ENCODE results near the gene DTNB.
"Not testable (repeated sequence)": the region's sequence is repeated elsewhere in the genome, so short reads cannot be mapped to it uniquely, and the experiment has no call there.

Gene DTNB

DNA sequence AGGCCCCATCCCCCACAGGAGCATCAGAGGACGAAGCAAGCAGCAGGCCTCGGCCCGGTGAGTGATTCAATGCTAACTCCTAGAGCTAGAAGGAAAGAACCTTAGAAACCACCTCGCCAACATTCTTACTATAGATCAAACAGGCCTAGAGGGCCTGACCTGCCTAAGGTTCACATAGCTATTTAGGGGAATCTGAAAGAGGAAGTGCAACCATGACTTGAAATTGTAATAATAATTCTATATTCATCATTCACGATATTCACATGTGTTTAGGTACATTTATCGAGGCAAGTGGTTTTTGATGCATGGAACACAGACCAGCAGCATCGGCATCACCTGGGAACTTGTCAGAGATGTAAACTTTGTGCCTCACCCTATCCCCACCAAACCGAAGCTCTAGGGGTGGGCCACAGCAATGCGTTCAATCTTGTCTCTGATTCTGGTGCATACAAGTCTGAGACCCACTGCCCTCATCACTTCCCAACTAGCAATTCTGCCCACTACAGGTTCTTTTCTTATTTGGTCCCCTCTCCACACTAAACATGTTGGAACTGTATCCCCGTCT is 253.6 kb downstream of the DTNB start:
- no peak for DNase-seq
- in situ Hi-C loops (cut with HindIII; ENCODE audit: low pct_ligation_motif_present, low pct_unique_long_range_greater_than_20kb, low sequenced_read_pairs) = no loop called here

DNA sequence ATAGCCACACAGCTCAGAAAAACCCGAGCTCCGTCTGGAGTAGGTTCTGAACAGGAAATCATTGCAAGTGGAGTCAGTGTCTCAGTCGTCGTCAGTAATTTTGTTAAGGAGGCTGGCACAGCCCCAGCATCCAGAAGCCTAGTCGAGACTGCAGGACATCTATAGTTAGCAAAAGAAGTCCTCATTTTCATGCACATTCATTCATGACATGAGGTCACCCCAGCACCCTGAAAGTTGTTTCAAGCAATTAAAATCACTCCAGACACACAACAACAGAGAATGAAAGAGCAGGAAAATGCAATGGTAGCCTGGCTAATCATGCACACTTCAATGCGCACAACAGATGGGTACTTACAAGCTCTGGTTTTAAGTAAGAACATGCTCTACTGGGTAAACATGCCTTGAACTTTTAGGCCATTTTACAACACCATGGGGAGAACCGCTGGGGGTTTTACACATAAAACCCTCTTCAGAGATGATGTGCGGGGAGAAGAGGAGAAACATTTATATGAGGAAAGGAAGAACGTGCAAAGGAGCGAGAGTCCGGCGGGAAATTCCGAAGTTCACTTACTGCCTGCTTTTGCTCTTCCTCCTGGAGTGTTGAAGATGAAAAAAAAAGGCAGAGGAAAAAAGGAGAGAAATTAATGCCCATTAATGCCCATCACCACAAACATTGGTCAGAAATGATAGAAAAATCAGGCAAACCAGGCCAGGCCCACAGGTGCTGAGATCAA is 254.3 kb downstream of the DTNB start:
- in situ Hi-C loops (cut with HindIII; ENCODE audit: low pct_ligation_motif_present, low pct_unique_long_range_greater_than_20kb, low sequenced_read_pairs) = no loop called here
- no peak for DNase-seq

DNA sequence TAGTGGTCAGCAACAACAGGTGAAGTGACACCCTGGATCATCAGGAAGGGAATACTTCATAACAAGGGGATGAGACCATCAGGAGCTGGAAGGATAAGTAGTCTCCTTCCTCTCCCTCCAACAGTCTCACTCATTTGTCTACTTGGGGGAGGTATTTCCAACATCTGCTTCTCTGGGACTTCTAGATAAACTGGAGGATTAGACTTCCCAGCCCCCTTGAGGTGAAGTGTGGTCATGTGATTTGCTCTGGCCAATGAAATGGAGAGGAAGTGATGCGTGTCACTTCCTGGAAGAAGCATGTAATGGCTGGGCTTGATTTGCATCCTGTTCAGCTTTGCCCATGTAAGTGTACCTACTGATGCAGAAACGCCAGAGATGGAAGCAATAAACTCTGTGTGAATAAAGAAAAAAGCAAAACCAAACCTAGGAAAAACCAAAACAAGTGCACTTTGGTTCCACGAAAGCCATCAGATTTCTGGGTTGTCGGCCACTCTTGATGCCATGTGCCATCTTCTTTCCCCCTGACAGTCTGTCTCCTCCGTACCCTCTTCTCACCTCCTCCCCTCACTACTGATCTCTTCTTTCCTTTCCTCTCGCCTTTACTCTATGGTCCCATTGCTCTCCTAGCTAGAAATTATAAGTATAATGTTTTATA is 255.5 kb downstream of the DTNB start:
- in situ Hi-C loops (cut with HindIII; ENCODE audit: low pct_ligation_motif_present, low pct_unique_long_range_greater_than_20kb, low sequenced_read_pairs) = no loop called here
- DNase-seq = no peak

DNA sequence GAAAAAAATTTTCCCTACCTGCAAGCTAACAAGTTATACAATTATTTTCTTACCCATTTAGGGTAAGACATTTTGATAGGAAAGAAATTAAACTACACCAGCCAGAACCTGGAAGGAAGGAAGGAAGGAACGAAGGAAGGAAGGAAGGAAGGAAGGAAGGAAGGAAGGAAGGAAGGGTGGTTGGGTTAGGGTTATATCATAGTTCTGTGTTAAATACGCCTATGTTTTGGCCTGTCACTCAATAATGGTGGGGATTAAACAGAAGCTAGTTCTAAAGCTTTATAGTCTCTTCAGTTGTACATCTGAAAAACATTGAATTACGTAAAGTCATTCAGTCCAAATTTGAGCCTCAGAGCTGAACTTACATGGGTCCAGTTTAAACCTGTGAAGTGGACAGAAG is 256.7 kb downstream of the DTNB start:
- in situ Hi-C loops (cut with HindIII; ENCODE audit: low pct_ligation_motif_present, low pct_unique_long_range_greater_than_20kb, low sequenced_read_pairs) = no loop called here
- DNase-seq = no peak

DNA sequence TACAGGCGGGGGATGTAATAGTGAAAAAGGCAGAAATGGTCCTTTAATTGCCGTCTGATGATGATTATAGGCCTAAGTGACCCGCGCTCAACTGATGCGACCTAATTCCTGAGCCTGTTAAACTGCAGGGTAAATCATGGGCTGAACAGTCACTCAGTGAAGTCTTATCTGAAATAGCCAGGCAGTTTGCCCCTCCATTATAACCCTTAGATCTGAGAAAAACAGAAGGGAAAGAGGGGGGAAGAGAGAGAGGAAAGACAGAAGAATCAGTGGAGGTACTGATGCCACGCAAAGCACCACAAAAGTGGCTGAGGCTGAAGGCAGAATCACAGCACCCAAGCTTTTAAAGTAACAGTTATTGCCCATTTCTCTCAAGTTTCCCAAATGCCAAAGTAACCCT is 258.6 kb downstream of the DTNB start:
- in situ Hi-C loops (cut with HindIII; ENCODE audit: low pct_ligation_motif_present, low pct_unique_long_range_greater_than_20kb, low sequenced_read_pairs) = no loop called here
- DNase-seq = no peak

DNA sequence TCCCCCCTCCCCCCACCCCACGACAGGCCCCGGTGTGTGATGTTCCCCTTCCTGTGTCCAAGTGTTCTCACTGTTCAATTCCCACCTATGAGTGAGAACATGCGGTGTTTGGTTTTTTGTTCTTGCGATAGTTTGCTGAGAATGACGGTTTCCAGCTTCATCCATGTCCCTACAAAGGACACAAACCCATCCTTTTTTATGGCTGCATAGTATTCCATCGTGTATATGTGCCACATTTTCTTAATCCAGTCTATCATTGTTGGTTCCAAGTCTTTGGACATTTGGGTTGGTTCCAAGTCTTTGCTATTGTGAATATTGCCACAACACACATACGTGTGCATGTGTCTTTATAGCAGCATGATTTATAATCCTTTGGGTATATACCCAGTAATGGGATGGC is 260.0 kb downstream of the DTNB start:
- in situ Hi-C loops (cut with HindIII; ENCODE audit: low pct_ligation_motif_present, low pct_unique_long_range_greater_than_20kb, low sequenced_read_pairs); DNase-seq: not testable (repeated sequence)

DNA sequence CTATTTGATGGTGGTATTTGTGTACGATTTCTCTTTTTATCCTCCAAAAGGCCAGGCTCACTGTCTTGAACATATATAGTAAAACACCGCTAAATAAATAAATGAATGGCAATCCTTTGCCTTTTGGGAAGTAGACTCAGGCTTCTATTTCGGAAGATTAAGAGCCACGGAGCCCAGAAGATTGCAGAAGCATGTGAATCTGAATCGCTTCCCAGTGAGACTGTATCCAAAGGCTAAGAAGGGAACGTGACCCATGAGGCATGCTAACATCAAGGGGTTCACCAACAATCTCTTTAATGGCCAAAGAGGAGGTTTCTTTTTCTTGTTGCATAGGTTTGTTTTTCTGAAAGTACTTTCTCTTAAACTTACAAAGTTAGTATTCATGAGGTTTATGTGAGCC is 261.6 kb downstream of the DTNB start:
- DNase-seq = no peak

DNA sequence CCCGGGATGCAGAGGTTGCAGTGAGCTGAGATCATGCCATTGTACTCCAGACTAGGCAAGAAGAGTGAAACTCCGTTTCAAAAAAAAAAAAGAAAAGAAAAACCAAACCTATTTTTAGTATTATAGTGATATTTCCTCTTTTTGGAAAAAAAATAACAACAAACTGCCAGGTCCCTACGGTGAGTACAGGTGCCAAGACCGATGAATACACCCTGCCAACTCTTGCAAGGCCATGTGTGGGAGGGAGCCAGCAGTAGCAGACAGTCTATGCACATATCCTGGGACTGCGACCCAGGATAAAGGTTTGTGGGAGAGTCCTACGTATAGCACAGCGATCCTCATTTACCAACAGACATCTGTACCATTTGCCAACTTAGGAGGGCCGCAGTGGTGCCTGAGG is 262.1 kb downstream of the DTNB start:
- in situ Hi-C loops (cut with HindIII; ENCODE audit: low pct_ligation_motif_present, low pct_unique_long_range_greater_than_20kb, low sequenced_read_pairs) = no loop called here
- no peak for DNase-seq

More for the DNA sequence above, 261.6 kb downstream of the DTNB start:
- in situ Hi-C loops (cut with HindIII; ENCODE audit: low pct_ligation_motif_present, low pct_unique_long_range_greater_than_20kb, low sequenced_read_pairs) = no loop called here

DNA sequence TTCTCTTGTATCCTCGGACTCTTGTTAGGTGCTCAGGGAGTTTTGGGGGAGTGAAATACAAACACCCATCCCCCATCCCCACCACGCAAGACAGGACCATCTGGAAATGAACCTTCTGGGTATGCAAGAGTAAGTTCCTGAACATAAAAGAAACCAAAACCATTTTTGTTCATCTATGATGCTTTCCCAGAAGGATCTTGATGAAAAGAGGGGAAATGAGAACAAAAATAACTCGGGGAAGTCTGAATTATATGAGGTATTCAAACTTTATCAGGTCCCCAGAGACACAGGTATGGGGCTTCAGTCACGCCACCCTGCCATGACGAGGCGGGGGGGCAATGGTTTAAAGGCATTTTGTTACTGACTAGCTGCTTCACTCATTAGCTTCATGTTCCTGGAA is 263.0 kb downstream of the DTNB start:
- DNase-seq = no peak

DNA sequence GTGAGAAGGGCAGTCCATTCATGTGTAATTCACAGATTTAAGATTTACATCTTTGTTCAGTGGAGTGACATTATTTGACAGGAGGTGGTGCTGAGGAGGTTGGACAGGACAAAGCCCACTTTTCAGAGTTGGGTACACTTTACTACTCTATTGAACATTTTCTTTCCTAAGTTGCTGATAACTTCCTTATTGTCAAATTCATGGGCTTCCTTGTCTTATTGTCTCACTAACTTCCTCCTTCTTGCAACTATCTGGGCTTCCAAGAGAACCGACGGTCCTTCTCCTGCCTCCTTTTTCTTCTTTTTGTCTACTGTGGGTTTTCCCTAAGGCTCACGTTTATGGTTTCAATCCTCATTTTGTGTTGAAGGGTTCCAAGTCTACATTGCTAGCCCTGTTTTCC is 263.9 kb downstream of the DTNB start:
- in situ Hi-C loops (cut with HindIII; ENCODE audit: low pct_ligation_motif_present, low pct_unique_long_range_greater_than_20kb, low sequenced_read_pairs) = no loop called here
- no peak for DNase-seq

More for the DNA sequence above, 263.0 kb downstream of the DTNB start:
- in situ Hi-C loops (cut with HindIII; ENCODE audit: low pct_ligation_motif_present, low pct_unique_long_range_greater_than_20kb, low sequenced_read_pairs) = no loop called here

DNA sequence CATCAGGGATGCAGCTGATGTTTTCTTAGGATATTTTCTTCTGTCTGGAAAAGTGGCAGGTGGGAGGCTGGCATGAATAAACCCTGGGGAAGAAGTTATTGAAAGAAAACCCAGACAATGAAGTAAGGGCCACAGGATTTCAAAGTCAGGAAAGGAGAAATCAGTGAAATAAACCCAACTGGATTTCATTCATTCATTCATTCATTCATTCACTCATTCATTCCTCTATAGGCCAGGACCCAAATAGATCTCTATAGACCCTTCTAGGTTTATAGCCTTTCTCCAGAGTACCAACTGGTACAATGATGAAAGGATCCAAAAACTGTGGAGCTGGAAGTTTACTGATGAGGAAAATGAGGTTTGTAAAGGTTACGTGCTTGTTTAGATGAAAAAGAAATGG is 264.3 kb downstream of the DTNB start:
- DNase-seq = no peak
- in situ Hi-C loops (cut with HindIII; ENCODE audit: low pct_ligation_motif_present, low pct_unique_long_range_greater_than_20kb, low sequenced_read_pairs) = no loop called here

DNA sequence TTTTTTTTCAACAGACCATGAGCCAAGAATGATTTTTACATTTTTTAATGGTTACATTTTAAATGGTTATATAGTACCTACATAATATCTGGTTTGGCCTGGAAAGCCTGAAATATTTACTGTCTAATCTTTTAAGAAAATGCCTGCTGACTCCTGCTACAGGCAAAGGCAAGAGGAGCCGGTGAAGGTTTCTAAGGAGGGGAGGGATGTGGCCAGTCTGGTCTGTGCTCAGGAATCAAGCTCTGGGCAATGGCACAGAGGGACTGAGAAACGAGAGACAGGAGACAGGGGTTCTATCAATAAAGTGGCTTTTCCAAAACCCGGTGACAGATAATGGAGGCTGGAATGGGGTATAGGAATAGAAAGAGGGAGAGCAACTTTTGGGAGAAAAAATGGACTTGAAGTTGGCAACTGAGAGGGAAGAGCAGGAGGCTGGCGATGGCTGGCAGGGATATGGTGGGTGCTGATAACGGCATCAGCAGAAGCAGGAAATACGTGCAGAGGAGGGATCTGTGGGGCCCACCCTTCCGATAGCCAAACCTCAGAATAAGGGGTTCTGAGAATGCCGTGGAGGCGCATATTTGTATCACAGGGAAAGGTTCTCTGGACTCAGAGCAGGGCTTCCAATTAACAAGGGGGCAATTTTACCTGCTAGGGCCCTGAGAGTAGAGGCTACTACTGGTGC is 267.6 kb downstream of the DTNB start:
- in situ Hi-C loops (cut with HindIII; ENCODE audit: low pct_ligation_motif_present, low pct_unique_long_range_greater_than_20kb, low sequenced_read_pairs) = no loop called here
- no peak for DNase-seq

DNA sequence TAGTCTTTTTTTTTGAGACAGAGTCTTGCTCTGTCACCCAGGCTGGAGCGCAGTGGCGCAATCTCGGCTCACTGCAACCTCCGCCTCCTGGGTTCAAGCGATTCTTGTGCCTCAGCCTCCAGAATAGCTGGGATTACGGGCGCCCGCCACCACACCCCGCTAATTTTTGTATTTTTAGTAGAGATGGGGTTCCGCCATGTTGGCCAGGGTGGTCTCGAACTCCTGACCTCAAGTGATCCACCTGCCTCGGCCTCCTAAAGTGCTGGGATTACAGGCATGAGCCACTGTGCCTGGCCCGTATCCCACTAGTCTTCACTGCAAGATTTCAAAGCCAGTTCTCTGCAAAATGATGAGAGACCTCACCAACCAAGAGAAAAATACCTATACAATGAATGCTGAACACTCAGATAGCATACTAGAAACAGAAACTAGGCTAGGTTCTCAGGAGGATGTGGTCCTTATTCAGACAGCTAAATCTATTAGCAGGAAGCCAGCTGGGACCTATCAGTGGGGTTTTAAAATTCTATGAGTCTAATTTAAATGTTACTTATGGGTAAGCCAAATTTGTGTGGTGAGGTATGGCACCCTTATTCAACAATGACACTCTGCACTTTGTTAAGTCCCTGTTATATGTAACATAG is 270.1 kb downstream of the DTNB start:
- DNase-seq; in situ Hi-C loops (cut with HindIII; ENCODE audit: low pct_ligation_motif_present, low pct_unique_long_range_greater_than_20kb, low sequenced_read_pairs): not testable (repeated sequence)

DNA sequence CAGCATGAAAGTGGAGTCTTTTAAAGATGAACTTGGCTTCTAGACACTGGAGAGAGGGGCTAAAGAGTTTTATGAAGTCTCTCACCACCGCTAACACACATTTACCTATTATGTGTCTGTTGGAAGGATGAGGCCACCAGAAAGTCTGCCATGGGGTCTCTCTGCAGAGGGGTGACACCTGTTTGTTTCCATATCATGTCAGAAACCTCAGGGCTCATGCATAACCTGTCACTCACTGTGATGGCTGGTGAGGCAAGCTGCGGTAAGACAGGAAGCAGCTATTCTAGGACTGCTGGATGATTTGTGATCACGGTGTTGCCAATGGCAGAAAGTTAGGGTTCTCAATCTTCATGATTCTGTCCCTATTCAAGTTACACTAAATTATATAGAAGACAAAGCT is 270.9 kb downstream of the DTNB start:
- in situ Hi-C loops (cut with HindIII; ENCODE audit: low pct_ligation_motif_present, low pct_unique_long_range_greater_than_20kb, low sequenced_read_pairs) = no loop called here
- no peak for DNase-seq

DNA sequence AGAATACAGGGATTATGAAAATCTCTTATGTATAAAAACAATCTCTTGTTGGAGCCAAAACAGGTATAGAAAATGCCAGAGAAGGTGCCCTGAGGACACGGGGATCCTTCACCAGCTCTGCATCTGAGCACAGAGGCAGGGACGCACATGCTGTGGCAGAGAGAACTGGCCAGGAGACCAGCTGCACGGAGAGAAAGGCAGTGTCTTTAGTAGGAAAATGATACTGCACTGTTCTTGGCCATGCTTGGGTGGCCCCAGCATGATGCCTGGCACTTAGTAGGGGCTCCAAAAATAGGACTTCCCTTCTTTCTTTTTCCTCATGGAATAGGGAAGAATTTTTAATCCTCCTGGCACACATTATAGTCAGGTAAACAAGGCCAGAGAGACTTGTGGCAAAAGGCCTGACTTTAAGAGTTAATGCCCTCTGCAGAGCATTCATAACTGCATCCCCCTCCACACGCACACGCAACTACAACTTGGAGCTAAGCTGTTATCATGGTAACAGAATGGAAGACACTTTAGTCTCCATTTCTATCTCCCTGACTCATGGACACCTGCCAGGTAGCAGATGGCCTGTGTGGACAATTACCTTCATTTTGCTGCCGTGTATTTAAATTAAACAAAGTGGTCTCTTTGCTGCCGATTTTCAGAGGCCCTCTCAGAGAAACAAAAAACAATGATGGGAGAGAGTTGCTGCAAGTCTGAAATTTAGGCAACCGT is 271.9 kb downstream of the DTNB start:
- no peak for DNase-seq
- in situ Hi-C loops (cut with HindIII; ENCODE audit: low pct_ligation_motif_present, low pct_unique_long_range_greater_than_20kb, low sequenced_read_pairs) = no loop called here

DNA sequence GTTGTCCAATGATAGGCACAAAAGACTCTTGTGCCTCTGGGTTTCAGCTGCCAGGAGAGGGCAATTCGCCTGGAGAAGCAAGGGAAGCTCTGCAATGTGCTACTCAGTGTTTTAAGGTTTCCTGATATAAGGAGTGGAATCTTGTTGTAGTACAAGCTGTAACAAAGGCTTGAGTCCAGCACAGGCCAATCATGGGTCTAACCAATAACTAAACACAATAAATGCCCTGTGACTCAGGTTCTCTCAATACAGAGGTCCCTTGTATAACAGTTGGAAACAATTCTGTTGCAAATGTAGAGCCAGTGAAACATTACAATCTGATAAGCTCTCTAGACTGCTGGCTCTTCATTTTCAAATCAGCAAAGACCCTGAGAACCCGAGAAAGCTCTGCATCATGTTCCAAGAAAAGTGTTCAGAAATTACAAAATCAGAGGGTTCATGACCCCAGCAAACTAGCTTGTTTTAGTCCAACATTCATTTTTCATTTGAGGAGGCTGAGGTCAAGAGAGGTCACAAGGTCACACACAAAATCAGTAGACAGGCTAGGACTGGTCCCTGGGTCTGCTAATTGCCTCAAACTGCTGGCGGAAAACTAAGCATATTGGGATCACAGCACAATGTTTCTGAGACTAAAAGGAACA is 272.7 kb downstream of the DTNB start:
- in situ Hi-C loops (cut with HindIII; ENCODE audit: low pct_ligation_motif_present, low pct_unique_long_range_greater_than_20kb, low sequenced_read_pairs) = no loop called here
- no peak for DNase-seq

DNA sequence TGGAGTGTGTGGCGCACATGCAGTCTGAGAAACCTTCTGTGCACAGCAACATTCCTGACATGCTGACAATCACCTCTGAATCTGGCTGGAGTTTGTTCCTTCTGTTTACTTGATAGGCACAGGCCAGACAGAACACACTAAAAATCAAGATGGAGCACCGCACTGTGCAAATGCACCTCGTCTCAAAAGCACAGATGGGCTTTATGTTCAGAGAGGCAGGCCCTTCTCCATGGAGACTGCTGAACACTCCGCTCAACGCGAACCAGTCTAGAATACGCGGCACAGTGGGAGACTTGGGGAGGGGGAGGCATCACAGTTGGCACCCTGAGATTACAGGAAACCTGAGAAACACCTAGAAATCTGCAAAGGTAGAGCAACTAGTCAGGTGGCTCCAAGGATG is 273.2 kb downstream of the DTNB start:
- in situ Hi-C loops (cut with HindIII; ENCODE audit: low pct_ligation_motif_present, low pct_unique_long_range_greater_than_20kb, low sequenced_read_pairs) = no loop called here
- no peak for DNase-seq

DNA sequence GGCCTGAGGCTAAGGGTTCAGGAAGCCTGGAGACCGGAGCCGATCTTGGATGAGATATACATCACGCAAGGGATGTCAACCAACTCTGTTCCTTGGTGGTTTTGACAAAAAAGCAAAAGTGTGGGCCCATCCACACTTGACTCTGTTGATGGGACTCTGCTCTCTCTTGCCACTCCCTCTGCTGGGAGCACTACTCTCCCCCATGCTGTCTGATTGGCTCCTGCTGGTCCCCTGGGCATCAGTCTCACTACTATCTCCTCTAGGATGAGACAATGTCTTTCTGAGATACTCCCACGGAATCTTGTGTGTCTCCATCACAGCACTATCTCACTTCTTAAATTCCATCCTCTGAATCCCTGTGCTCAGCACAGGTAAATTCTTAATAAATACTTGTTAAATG is 274.8 kb downstream of the DTNB start:
- no peak for DNase-seq
- in situ Hi-C loops (cut with HindIII; ENCODE audit: low pct_ligation_motif_present, low pct_unique_long_range_greater_than_20kb, low sequenced_read_pairs) = no loop called here

All from ACHN (cell line).